H9 (cell line): ENCODE measurements around the gene TRIO. TPM values are rescaled to one million over a fixed set of nuclear protein-coding genes. Genes with fewer than 3 reads are reported as not detected.

Source experiments
- DNase-seq: peaks from one replicate; pipeline ENCODE4 v3.0.0-alpha.2; 2017
- H2AFZ ChIP-seq: one replicate; pipeline ENCODE4 v1.6.1; 2013; ENCODE audit warnings: mild to moderate bottlenecking, low read length, control low read depth, moderate library complexity
- H2AK5ac ChIP-seq: 2 replicates; pipeline ENCODE4 v1.6.1; 2013; ENCODE audit warnings: low read length, control low read depth, mixed read lengths; ENCODE audit not compliant: insufficient read length
- H2BK120ac ChIP-seq: one replicate; pipeline ENCODE4 v1.6.1; 2013; ENCODE audit warnings: low read depth, mild to moderate bottlenecking, low read length, control low read depth, inconsistent platforms; ENCODE audit not compliant: poor library complexity, severe bottlenecking
- H2BK12ac ChIP-seq: 2 replicates; pipeline ENCODE4 v1.6.1; 2013; ENCODE audit warnings: low read length, control low read depth, mixed read lengths, low read depth; ENCODE audit not compliant: insufficient read length
- H2BK15ac ChIP-seq: 2 replicates; pipeline ENCODE4 v1.6.1; 2013; ENCODE audit warnings: low read depth, low read length, control low read depth
- H2BK20ac ChIP-seq: one replicate; pipeline ENCODE4 v1.6.1; 2013; ENCODE audit warnings: low read depth, mild to moderate bottlenecking, low read length, control low read depth, inconsistent platforms; ENCODE audit not compliant: poor library complexity, severe bottlenecking
- H2BK5ac ChIP-seq: 2 replicates; pipeline ENCODE4 v1.6.1; 2013; ENCODE audit warnings: low read length, control low read depth, mixed read lengths; ENCODE audit not compliant: insufficient read length
- H3K14ac ChIP-seq: 2 replicates; pipeline ENCODE4 v1.6.1; 2013; ENCODE audit warnings: low read length, control low read depth; ENCODE audit not compliant: insufficient read depth
- H3K18ac ChIP-seq: 2 replicates; pipeline ENCODE4 v1.6.1; 2013; ENCODE audit warnings: low read depth, mild to moderate bottlenecking, mixed read lengths, low read length, control low read depth; ENCODE audit not compliant: insufficient read length
- H3K23ac ChIP-seq: 2 replicates; pipeline ENCODE4 v1.6.1; 2013; ENCODE audit warnings: low read length, control low read depth, mixed read lengths, low read depth; ENCODE audit not compliant: insufficient read length
- H3K23me2 ChIP-seq: 2 replicates; pipeline ENCODE4 v1.6.1; 2013; ENCODE audit warnings: low read depth, mild to moderate bottlenecking, mixed read lengths, low read length, control low read depth; ENCODE audit not compliant: insufficient read length, poor library complexity, severe bottlenecking
- H3K27ac ChIP-seq: 2 replicates; pipeline ENCODE4 v1.5.1; 2013; ENCODE audit warnings: low read length, control low read depth, mixed read lengths, low read depth; ENCODE audit not compliant: insufficient read length
- H3K27me3 ChIP-seq: 2 replicates; pipeline ENCODE4 v1.6.1; 2013; ENCODE audit warnings: low read length, control low read depth, inconsistent platforms; ENCODE audit not compliant: insufficient read depth
- H3K4ac ChIP-seq: 2 replicates; pipeline ENCODE4 v1.6.1; 2013; ENCODE audit warnings: low read depth, mild to moderate bottlenecking, control low read depth, inconsistent platforms, low read length, moderate library complexity
- H3K4me1 ChIP-seq: 2 replicates; pipeline ENCODE4 v1.6.1; 2013; ENCODE audit warnings: low read length, control low read depth, inconsistent platforms; ENCODE audit not compliant: insufficient read depth
- H3K4me2 ChIP-seq: 2 replicates; pipeline ENCODE4 v1.6.1; 2013; ENCODE audit warnings: low read length, control low read depth, mixed read lengths; ENCODE audit not compliant: insufficient read length, insufficient read depth
- H3K56ac ChIP-seq: 2 replicates; pipeline ENCODE4 v1.6.1; 2013; ENCODE audit warnings: low read depth, mild to moderate bottlenecking, mixed read lengths, low read length, control low read depth; ENCODE audit not compliant: insufficient read length
- H3K79me1 ChIP-seq: 2 replicates; pipeline ENCODE4 v1.6.1; 2013; ENCODE audit warnings: low read depth, mild to moderate bottlenecking, moderate library complexity, low read length, control low read depth, inconsistent platforms; ENCODE audit not compliant: insufficient read depth, poor library complexity, severe bottlenecking
- H3K79me2 ChIP-seq: 2 replicates; pipeline ENCODE4 v1.6.1; 2013; ENCODE audit warnings: low read length, control low read depth, inconsistent platforms; ENCODE audit not compliant: insufficient read depth
- H3K9ac ChIP-seq: 2 replicates; pipeline ENCODE4 v1.6.1; 2013; ENCODE audit warnings: low read length, control low read depth, mixed read lengths; ENCODE audit not compliant: insufficient read length; ENCODE audit errors: extremely low read depth
- H3K9me3 ChIP-seq: one replicate; pipeline ENCODE4 v1.6.1; 2013; ENCODE audit warnings: low read depth, low read length, inconsistent platforms; ENCODE audit not compliant: control insufficient read depth
- H3T11ph ChIP-seq: one replicate; pipeline ENCODE4 v1.6.1; 2013; ENCODE audit warnings: mild to moderate bottlenecking, low read length, control low read depth, inconsistent platforms
- H4K20me1 ChIP-seq: one replicate; pipeline ENCODE4 v1.6.1; 2013; ENCODE audit not compliant: control insufficient read depth, insufficient read length, insufficient read depth
- H4K5ac ChIP-seq: 2 replicates; pipeline ENCODE4 v1.6.1; 2013; ENCODE audit warnings: low read depth, mild to moderate bottlenecking, mixed read lengths, low read length, control low read depth; ENCODE audit not compliant: insufficient read length
- H4K8ac ChIP-seq: replicated peaks from 2 replicates; pipeline ENCODE4 v1.6.1; 2013; ENCODE audit warnings: low read length, control low read depth, mixed read lengths, low read depth; ENCODE audit not compliant: insufficient read length
- H4K91ac ChIP-seq: 2 replicates; pipeline ENCODE4 v1.6.1; 2013; ENCODE audit warnings: low read depth, mild to moderate bottlenecking, moderate library complexity, mixed read lengths, low read length, control low read depth; ENCODE audit not compliant: insufficient read length
- H3K27ac Mint-ChIP-seq, 3 experiments: 2 replicates in 2 of 3; 3 replicates in 1 of 3; pipeline ENCODE4 v1.8.0; 2020 to 2021; ENCODE audit warnings: mixed read lengths in 3 of 3, mild to moderate bottlenecking in 1 of 3, moderate library complexity in 1 of 3
- H3K27me3 Mint-ChIP-seq: 2 replicates; pipeline ENCODE4 v1.8.0; 2021; ENCODE audit warnings: low read depth, mild to moderate bottlenecking, moderate library complexity, mixed read lengths
- H3K36me3 Mint-ChIP-seq, 3 experiments: 2 replicates in 2 of 3; 3 replicates in 1 of 3; pipeline ENCODE4 v1.8.0; 2020 to 2021; ENCODE audit warnings: low read depth in 3 of 3, mixed read lengths in 3 of 3; ENCODE audit not compliant: insufficient read depth in 1 of 3
- H3K4me1 Mint-ChIP-seq, 2 experiments: 2 replicates each; pipeline ENCODE4 v1.8.0; 2020; ENCODE audit warnings: mixed read lengths in 2 of 2
- H3K4me3 Mint-ChIP-seq, 2 experiments: 2 replicates in 1 of 2; 3 replicates in 1 of 2; pipeline ENCODE4 v1.8.0; 2020 to 2021; ENCODE audit warnings: mild to moderate bottlenecking in 2 of 2, mixed read lengths in 2 of 2, moderate library complexity in 1 of 2
- H3K9me3 Mint-ChIP-seq, 2 experiments: 2 replicates in 1 of 2; 3 replicates in 1 of 2; pipeline ENCODE4 v1.8.0; 2020; ENCODE audit warnings: mild to moderate bottlenecking in 2 of 2, mixed read lengths in 2 of 2, moderate library complexity in 1 of 2
- WGBS: extraction: QIAGEN DNeasy Blood & Tissue Kit; methylation state at CpG from one replicate; pipeline ENCODE4 v1.1.7; 2013; ENCODE audit warnings: missing lambda C conversion rate, low lambda C conversion rate, mixed read lengths; ENCODE audit not compliant: insufficient read length; ENCODE audit errors: extremely low coverage; 5-methylcytosine and 5-hydroxymethylcytosine counted together
- total RNA-seq: library from RNA; stranded (reverse); gene quantifications from 2 replicates; pipeline ENCODE4 v1.2.1, GENCODE V29; 2021
- TF ChIP-seq, protein P1 (sequence below): fragments of 200-600 bp; sonication (generic); conservative IDR thresholded peaks from 3 replicates; pipeline ENCODE4 v1.8.0; 2021; ENCODE audit warnings: antibody characterized with exemption, mild to moderate bottlenecking

TRIO gene
- total RNA-seq, 1 experiment from 2014 or later, result 87.8 TPM

DNA sequence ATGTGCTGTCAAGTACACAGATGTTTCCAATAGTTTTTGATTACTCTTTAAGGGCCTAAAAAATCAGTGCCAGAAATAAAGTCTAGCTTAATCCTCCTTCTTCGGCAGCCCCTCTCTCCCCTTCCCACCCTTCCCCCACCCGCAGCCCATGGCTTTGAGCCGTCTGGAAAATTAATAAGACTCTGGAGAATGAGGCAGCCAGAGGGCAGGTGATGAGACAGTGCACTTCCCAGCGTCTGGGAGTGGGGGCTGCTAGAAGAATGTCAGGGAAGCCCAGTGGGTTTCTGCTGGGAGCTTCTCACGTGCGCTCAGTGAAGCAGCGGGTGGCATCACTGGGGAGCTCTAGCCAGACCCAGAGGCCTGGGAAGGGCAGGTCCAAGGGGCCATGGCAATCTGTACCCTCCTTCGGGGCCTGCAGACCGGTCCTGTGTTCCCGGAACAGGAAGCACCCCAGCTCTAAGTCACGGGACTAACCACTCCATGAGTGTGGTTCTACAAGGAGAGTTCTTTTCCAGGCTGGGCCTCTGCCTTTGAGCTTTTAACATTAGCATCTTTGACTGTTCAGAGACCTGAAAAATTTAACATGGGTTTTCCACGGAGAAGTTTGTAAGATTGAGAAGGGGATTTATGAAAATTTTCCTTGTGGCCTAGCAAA, 273.6 kb downstream of the TRIO start:
- H3K4me1 Mint-ChIP-seq, result peaks cover 48 to 56% of the 10 kb centered on the region in 2 experiments
- no peaks in the 10 kb centered on the region for H3K27me3 Mint-ChIP-seq
- TF ChIP-seq, protein P1, sequence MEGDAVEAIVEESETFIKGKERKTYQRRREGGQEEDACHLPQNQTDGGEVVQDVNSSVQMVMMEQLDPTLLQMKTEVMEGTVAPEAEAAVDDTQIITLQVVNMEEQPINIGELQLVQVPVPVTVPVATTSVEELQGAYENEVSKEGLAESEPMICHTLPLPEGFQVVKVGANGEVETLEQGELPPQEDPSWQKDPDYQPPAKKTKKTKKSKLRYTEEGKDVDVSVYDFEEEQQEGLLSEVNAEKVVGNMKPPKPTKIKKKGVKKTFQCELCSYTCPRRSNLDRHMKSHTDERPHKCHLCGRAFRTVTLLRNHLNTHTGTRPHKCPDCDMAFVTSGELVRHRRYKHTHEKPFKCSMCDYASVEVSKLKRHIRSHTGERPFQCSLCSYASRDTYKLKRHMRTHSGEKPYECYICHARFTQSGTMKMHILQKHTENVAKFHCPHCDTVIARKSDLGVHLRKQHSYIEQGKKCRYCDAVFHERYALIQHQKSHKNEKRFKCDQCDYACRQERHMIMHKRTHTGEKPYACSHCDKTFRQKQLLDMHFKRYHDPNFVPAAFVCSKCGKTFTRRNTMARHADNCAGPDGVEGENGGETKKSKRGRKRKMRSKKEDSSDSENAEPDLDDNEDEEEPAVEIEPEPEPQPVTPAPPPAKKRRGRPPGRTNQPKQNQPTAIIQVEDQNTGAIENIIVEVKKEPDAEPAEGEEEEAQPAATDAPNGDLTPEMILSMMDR, result no peak
- Histone ChIP-seq H3K23ac (no peak overlapping the region), H3K56ac (no peak overlapping the region), H2BK20ac (no peak overlapping the region), H2AFZ (no peak overlapping the region), H3K9ac (no peak overlapping the region), H3K4me1 (peaks cover 7% of the 10 kb centered on the region; the same call in 1 of the 2 replicates), H3K14ac (no peak overlapping the region), H3K4ac (no peak overlapping the region), H2BK12ac (no peak overlapping the region), H2AK5ac (no peak overlapping the region), H3K27ac (no peak overlapping the region), H4K20me1 (no peaks in the 10 kb centered on the region), H2BK5ac (no peak overlapping the region), H2BK120ac (no peak overlapping the region), H3K9me3 (no peaks in the 10 kb centered on the region), H4K91ac (no peak overlapping the region), H3K79me1 (no peaks in the 10 kb centered on the region), H3K23me2 (no peaks in the 10 kb centered on the region), H4K5ac (no peak overlapping the region), H3K4me2 (no peak overlapping the region), H3K27me3 (no peaks in the 10 kb centered on the region), H3T11ph (no peak overlapping the region), H3K18ac (no peak overlapping the region), H3K79me2 (no peaks in the 10 kb centered on the region), H4K8ac (no peak overlapping the region), H2BK15ac (no peak overlapping the region)
- no peak for DNase-seq
- peaks cover 22 to 52% (median 50%) of the 10 kb centered on the region in 3 experiments; a peak in 6 of 7 replicates for H3K36me3 Mint-ChIP-seq
- WGBS, result no CpG with 5 or more reads among the region's 12 CpGs
- H3K27ac Mint-ChIP-seq, result peak overlapping the region; percentile 74 to 94 (median 81); a peak in 6 of 7 replicates
- H3K4me3 Mint-ChIP-seq, result no peak overlapping the region
- H3K9me3 Mint-ChIP-seq, result no peaks in the 10 kb centered on the region
